HG02759 (cell line): ENCODE measurements around the gene YPEL2.

ENCODE experiments used
- ATAC-seq: cut with Tn5 transposase; IDR thresholded peaks from one replicate; pipeline ENCODE4 v1.9.1; 2021; ENCODE audit warnings: mild to moderate bottlenecking, moderate library complexity; ENCODE audit not compliant: unreplicated experiment

Gene YPEL2

DNA sequence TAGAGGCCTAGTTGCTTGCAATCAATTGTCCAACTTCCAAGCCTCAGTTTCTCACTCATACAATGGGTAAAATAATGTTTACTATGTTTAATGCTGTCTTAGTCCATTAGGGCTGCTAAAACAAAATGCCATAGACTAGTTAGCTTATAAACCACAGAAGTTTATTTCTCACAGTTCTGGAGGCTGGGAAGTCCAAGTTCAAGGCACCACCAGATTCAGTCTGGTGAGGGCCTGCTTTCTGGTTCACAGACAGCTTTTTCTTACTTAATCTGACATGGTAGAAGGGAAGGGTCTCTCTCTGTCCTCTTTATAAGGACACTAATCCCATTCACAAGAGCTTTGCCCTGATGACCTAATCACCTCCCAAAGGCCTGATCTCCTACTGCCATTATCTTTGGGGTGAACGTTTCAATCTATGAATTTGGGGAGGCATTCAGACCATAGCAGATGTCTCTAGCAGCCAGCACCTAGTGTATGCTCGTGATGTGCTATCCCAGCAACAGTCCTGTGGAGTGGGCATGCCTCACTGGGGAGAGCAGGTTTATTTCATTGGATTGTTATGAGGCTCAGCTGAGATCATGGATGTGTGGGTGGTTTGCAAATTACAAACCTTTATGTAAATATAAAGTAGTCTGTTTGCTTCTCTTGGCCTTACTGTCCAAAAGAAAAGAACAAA lies 25.2 kb downstream of the YPEL2 start:
- no peak for ATAC-seq

DNA sequence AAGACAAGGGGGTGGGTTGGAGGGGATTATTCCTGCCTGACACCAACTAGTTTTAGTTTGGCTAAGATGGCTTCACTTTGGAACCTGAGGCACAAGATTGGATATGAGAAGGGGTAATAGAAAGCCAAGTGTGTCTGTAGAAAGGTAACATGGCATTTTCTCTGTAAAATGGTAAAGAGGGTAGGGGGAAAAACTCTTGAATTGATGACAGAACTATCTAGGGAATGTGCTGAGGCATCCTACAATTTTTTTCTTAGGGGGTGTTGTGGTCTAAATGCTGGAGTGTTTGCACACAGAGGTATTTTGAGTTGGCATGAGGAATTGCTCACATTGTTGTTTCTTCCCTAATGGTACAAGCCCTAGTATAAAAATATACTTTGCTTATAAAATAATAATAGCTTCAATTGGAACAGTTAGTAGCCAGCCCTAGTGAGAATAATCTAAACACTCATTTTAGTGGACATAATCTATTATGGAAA lies 25.8 kb downstream of the YPEL2 start:
- ATAC-seq = no peak

DNA sequence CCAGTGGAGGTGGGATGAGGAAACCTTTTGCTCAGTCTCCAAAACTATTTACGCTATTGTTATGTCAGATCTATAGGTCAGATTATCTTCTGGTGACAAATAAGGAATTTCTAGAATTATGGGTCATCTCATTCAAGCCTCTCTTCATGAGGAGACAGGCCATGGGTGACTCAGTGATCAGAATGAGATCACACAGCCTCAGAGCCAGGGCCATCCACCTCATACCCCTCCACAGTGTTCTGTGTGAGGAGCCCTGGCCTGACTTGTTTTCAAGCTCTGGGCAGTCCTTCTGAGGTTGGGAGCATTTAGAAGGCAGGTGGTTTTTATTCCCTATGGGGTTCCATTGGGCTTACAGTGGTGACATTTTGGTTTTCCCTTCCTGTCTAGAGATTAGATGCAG lies 26.5 kb downstream of the YPEL2 start:
- ATAC-seq = no peak

DNA sequence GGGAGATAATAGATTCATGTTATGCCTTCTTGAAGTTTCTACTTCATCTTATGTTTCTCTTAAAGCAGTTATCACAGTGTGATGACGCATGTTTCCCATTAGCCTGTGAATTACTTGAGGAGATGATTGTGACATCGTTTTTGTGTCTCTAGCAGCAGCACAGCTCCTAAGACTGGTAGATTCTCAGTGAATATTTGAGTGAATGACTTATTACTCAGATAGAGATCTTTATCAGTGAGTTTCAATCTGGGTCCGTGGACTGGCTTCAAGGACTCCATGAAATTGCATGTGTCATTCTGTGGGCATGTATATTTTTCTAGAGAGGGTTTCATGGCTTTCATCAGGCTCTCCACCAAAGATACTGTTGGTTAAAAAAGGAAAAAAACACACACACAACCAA lies 29.9 kb downstream of the YPEL2 start:
- ATAC-seq = no peak

DNA sequence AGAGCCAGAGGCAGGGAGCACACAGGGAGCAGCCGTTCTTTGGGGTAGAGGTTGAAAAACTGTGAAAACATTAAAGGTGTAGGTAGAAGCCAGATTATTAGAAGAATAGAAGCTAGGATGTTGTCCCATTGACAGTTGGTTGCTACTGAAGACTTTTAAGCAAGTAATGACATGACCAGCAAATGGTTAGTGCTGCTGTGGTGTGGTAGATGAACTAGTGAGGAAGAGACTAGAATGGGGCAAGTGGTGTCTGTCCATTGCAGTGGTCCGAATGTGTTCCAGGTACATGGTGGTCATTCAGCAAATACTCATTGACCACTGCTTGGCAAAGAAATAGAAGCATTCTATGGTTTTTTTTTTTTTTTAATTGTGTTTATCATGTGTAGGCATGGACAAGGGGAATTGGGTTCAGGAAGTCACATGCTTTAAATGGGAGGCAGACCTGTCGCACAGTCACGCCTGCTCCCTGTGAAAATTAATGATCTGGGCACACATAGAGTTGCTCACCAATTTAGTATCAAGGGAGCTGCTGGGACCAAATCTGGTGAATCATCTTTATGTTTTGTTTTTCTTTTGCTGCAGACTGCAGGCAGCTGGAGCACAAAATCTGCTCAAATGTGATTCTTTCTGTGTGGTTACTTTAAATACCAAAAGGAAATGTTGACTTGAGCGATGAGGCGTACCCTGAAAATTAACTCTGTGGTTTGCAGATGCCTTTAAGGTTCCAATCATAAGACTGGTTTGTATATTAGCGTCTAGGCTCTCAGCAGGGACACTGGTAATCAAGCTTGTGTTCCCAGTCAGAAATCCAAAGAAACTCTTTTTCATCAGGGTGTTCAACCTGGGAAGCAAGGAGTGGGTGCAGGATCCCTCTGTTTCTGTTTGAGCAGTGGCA lies 30.7 kb downstream of the YPEL2 start:
- peak; percentile 71 for ATAC-seq

DNA sequence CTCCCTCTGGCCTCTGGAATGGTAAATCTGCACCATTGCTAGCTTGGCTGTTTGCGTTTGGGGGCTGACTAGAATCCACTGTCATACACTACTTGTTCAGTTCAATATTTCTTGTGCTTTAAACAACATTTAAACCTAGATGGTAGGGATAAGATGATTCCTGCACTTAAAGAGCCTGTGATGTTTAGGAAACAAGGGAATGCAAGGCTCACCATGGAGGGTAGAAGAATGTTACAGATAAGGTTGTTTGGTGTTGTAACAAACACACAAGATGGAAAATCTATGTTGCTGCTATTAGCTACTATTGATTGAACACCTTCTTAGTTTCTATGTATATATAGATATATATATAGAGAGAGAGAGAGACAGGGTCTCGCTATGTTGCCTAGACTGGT lies 31.4 kb downstream of the YPEL2 start:
- ATAC-seq = no peak

DNA sequence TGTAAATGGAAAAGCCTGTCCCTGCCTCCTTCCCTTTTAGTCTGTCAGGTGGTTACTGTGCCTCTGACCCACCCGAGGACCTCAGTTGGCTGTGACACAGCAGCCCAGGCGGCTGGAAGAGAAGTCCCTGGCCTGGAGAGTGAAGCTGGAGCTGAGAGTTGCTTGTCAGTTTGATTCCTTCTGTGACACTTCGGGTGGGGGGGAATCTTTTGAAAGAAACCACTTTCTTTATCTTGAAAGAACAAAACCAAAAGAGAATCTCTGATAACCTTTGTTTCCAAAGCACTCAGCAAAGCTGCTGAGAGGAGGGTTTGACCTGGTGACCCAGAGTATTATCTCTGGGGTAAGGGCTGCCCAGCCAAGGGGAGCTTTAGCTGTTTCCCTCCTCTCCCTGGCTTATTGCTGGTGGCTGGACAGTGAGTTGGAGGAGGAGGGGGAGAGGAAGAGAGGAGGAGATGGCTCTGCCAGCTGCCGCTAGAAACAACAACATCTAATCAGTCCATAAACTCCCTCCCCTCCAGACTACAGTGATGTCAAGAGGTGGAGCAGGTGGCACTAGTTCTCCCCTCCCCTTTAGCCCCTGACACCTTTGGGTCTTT lies 34.0 kb downstream of the YPEL2 start:
- ATAC-seq = no peak

DNA sequence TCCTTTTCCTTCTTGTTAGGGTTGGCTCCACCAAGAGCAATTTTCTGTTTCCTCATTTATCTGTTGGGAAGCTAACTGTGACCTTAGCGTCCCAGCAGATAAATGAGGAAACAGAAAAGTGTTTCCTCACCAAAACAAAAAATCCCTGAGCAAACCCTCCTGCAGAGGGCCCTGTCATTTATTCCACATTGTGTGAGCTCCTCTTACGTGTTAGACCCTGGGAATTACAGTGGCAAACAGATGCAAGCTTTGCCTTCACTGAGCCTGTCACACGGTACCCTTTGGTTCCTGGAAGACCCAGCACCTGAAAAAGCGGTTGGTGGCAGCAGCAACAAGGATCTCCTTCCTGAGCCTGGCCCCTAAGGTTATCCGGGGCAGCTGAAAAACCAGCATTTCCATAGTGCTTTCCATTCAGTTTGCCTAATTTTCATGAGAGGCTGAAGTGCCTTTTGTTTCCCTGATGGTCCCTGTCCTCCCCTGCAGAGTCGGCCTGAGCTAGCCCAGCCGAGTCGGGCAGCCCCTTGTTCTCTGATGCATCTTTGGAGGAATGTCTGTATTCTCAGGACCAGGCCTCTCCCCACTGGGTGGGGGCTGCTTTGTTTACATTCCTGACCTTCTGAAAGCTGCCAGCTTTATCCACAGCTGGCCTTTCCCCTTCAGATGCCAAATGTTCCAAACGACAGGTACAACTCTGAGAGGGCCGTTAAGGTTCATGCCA lies 34.7 kb downstream of the YPEL2 start:
- ATAC-seq = no peak

DNA sequence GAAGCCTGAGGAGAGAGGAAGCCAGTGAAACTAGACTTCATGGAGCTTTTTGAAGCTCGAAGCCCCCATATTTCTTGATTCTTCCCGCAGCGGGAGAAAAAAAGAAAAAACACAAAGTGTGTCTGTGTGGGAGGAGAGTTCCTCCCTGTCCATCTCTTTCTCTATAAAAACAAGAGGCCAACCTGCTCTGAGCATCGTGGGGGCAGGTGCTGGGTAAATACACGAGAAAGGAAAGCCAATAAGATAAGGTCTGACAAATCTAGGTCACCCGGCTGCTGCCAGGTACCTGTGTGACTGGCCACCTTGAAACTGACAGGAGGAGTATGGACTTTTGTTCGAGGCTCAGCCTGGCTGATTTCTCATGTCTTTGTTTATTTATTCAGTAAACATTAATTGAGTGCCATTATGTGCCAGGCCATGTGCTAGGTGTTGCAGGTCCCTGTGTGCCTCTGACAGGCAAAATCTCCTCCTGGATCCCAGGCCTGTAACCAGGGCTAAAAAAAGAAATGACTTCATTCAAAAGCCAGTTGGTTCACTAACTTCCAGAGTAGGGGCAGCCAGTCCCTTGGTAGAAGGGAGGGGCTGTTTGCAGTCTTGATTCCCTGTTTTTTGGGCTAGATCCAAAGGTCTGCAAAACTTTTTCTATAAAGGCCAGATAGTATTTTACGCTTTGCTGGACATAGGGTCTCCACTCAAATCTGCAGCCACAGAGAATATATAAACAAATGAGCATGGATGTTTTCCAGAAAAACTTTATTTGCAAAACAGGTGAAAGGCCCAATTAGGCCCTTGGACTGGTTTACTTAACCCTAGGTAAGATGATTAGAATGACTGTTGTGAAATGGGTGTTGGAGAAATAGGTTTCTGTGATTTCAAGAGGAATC lies 35.6 kb downstream of the YPEL2 start:
- ATAC-seq = no peak

DNA sequence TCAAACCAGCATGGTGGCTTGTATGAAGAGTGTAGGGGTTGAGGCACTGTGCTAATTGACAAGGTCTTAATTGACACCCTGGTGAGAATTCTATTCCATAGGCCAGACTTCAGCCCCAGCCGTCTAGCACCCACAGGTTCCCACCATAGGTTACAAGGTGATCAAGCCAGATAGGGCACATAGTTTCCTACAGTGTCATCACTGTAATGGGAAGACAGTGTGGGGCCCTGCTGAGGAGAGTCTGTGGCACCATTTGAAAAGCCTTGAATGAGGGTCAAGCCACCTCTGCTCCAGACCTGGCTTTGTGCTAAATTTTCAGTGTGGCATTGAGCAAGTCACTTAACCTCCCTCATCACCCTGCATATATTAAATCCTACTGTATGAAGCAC lies 36.2 kb downstream of the YPEL2 start:
- ATAC-seq = no peak

DNA sequence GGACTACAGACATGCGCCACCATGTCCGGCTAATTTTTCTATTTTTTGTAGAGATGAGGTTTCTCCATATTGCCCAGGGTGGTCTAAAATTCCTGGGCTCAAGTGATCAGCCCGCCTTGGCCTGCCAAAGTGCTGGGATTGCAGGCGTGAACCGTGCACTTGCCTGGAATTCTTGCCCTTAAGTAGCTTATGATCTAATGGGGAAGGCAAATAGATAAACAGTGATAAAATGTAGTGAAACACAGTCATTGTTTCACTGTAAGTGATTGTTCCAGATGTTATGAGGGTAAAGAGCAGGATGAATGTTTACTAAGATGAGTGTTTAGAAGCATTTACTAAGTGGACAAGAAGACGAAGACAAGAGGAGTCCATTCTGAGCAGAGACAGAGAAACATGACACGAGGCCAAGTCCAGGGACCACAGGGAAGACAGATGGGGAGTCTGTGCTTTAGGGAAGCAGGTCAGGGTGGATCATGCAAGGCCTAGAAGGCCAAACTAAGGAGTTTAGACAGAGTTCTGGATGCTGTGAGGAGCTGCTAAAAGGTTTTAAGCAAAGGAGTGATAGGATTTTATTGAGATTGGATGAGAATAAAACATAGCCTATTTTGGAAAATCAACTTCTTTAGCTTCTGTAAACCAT lies 36.9 kb downstream of the YPEL2 start:
- ATAC-seq = no peak

DNA sequence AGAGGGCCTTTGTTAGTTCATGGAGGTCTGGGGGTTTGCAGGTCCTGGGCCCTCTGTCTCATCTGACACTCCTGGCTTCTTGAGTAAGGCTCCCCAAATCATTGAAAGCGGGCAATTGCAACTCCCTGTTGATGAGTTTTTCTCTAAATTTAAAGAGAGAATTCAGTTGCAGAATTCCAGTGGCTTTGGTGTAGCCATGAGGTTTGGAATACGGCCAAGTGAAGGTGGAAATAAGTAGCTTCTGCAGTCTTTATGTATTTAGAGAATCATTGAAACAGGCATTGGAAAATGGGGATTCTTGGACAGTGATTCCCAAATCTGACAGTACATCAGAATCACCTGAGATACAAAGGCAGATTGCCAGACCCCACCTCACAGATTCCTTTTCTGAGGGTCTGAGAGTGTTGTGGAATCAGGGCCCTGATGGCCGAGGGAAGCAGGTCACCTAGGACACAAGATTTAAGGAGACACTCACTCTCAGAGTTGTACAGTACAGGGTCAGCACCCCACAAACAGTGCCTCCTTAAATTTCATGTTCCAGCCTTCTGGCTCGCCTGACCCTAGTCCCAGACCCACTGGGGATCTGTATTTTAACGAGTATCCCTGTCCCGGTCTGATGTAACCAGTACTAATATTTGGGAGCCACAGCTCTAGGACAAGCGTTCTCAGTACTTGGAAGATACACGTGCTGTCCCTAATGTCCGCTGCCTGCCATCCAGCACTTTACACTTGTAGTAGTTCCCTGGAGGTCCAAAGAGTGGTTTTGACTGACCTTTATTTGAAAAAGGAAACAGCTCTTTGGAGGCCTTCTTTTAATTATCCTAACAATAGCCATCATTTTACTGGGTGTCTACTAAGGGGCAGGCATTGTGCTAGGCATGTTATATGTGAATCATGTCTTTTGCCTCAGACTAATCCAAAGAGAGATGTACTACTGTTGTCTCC lies 37.8 kb downstream of the YPEL2 start:
- no peak for ATAC-seq

DNA sequence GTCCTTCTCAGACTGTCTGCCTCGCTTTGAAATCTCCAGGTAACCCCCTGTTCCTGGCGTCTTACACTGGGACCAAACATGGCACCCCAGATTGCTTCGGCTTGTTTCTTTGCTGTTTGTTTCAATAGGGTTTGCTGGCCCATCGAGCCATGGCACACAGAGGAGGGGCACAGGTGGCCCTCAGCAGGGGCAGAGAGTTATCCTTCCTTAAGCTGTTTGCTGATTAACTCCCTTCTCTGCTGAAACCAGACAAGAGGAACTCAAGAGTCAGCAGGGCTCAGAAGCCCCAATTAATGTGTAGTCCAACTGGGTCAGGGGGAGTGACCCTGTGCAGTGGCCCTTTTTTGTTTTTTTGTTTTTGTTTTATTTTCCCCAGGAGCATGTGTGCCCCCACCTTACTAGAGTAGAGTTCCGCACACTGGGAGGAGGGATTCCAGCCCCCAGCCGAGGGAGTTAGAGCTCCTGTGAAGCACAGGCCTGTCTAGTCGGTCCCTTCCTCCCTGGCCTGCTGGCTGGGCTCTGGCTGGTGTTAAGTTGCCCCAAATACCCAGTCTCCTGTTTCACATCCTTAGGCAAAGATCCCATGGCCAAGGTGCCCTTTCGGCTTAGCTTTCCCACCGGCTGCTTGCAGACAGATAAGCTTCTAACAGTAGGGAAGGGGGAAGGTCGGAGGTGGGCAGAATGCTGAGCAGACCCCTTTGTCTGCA lies 39.3 kb downstream of the YPEL2 start:
- no peak for ATAC-seq

DNA sequence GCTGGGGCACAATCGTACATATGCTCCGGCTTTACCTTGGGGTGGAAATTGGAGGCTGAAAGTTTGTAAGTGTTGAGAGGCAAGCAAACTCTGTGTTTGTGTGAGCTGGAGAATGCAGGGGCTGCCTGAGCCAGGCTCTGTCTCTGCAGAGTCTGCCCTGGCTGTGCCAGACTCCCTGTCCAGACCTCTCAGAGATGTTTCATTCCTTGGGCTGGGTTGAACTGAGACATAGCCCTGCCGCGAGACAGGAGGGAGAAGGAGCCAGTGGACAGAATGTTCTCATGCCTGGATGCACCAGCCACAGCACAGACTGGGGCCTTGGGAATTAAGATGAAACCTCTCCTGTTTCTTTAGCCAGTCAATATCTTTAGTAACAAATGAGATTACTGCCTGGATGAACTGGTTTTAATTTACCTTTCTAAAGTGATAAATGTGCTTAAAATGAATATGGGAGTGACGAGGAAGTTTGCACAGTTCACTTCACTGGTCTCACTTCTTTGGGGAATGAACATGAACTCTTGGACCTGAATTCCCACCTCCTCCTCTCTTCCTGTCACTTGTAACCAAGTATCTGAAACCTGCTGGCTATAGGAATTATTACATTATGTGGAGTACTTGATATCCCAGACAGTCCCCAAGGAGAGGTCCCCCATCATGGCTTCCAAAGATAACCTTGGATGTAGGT lies 40.1 kb downstream of the YPEL2 start:
- ATAC-seq = no peak

DNA sequence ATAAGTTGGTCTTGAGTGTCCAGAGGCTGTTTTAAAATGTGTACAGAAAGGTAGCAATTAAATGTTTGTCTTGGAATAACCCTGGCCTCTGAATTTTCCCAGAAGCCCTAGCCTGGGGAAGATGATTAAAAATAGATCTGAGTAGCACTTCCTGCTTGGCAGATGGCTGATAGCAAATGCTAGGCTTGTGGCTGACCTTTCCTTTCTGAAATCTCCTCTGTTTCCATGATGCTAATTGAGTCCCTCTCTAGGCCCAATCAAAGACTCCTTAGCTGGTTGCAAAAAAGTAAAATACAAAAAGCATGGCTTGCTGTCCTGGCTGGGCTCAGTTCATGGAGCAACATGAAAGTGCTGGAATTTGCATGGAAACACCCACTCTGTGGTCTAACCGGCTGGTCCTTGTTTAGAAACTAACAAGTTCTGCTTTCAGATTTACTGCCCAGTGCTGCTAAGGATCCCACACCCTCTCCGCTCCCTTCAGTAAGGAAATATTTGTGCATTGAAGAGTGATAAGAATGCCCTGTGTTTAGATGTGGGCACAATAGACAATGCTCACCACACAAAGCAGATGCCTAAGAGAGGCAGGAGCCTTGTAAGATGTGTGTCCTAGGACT lies 40.8 kb downstream of the YPEL2 start:
- peak; percentile 59 for ATAC-seq

DNA sequence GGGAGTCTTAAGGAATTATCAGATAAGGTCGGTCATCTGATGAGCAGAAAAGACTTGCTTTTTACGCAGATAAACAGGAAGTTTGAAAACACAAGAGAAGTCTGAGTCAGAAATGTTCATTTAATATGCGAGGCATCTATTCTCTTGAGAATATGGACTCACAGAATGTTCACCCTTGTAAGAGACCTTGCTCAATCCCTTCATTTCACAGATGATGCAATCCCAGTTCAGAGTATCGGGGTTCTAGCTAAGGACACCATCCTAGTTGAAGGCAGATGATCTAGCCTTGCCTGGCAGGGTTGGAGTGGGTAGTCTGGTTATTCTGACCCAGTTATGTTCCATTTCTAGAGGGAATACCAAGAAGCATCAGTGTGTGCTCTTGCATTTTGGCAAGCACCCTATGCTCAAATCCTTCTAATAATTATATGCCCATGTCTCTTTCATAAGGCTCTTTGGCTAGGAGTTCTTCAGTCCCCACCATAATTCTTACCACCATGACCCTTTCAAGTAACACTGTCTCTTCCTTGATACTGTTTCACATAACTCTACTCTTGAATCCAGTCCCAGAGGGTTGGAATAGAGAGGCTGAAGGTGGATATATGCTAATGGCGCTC lies 42.5 kb downstream of the YPEL2 start:
- no peak for ATAC-seq

DNA sequence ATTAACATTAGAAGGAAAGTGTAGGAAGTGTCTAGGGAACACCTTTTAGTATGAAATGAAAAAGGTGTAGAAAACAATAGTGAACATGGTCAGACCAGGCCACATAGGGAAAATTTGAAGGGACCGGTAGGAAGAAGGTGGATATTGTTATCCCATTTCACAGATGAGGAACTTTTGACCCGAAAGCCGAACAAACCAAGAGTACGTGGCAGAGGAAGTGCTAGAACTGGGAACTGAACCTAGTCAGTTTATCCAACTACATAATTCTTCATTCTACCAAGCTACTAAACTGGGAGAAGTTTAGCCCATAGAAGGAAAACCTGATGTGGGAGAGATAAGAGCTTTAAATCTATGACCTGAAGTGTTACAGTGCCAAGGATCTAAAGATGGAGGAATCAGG lies 43.2 kb downstream of the YPEL2 start:
- ATAC-seq = no peak
